Measurements from ENCODE around the gene VWA5B1. TPM values are rescaled to one million over a fixed set of nuclear protein-coding genes. Genes with fewer than 3 reads are reported as not detected.

Gene VWA5B1
- total RNA-seq, 2 donors from 2014 or later, result 0.28 to 1.5 TPM

GRCh38 chr1:20395255-20395654, 104.6 kb downstream of the VWA5B1 start:
- intact Hi-C loops (cut with DNase I, micrococcal nuclease), result no loop called here
- ATAC-seq (no peak), DNase-seq (no peak)

DNA sequence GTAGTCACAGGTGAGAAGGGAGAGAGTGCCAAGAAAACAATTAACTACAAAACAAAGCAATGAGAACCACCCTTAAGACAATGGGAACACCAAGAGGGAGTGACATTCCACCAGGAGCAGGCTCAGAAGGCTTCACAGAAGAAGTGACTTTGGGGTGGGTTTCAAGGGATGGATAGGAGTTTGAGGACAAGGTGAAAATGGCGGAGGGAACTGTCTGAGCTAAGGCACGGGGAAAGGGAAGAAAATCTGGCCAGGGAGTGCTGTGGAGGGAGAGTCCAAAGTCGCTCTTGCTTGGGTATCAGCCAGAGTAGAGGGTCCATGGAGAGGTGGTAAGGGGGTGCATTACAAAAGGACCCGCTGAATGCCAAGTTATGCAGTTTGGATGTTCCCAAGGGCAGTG, 108.1 kb downstream of the VWA5B1 start:
- ATAC-seq, result no peak
- intact Hi-C loops (cut with DNase I, micrococcal nuclease), result no loop called here
- DNase-seq, result no peak

DNA sequence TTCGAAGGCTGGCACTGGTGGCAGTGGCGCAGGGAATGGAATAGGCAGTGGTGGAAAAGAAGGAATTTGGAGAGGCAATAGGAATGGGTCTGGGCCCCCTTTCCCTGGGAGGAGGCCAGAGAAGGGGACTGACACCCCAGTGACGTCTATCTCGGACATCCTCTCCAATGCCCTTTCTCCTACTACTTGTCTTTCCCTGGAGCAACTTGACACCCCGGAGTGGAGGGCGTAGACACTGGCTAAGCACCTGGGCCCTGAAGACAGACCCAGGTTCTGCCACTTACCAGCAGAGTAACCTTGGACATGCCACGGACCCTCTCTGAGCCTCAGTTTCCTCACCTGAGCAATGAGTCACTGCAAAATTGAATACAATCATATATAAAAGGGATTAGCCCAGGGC, 108.5 kb downstream of the VWA5B1 start:
- DNase-seq (no peak), ATAC-seq (no peak)
- intact Hi-C loops (cut with DNase I, micrococcal nuclease), result no loop called here

DNA sequence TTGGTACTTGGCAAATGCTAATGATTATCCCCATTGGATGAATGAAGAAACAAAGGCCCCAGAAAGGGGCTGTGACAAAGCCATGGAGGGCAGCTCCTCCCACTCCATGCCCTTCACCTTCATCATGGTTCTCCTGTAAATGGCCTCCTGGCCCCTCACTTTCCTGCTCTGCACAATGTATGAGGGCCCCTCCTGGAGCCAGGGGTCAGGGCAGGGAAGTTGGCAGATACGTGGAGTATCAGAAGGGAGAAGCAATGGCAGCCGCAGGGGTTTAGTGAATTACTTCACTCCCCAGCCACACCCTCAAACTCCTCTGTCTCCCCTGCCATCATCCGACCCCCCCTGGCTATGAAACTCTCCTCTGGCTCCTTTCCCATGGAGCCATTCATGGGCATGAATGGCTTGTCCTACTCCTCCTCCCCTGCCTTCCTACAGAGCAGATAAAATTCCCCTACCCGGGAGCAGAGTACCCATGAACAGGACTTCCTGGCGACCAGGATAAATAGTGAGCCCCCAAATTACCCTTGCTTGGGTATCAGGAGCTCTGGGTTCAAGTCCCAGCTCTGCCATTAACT, 109.0 kb downstream of the VWA5B1 start:
- ATAC-seq (no peak), DNase-seq (no peak)
- intact Hi-C loops (cut with DNase I, micrococcal nuclease), result no loop called here

GRCh38 chr1:20400341-20401177, 109.9 kb downstream of the VWA5B1 start:
- intact Hi-C loops (cut with DNase I, micrococcal nuclease), result no loop called here
- ATAC-seq (no peak), DNase-seq (no peak)

DNA sequence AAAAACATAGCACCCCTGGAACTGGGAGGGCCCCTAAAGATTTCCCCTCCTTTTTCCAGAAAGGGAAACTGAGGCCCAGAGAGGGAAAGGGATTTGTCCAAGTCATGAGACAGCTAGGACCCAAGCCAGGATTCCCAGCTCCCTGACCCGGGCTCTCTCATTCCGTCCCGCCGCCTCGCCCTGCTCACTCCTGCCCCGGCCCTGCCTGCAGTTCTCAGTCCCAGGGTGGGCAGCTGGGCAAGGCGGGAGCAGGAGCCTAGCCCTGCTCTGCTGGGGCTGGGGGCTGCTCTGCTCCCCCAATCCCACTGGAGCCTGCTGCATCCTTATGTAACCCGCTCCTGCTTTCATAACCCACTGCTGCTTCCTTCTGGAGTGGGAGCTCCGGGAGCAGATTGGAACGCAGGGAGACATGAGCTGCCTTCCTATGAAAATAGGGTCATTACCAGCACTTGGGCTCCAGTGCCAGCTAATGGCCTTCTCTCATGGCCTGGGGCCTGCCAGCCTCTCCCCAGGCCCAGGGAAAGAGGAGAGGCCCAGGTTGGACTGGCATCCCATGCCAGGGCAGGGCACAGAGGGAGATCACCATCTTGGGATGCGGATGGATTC, 110.8 kb downstream of the VWA5B1 start:
- DNase-seq (no peak), ATAC-seq (no peak)
- intact Hi-C loops (cut with DNase I, micrococcal nuclease), result no loop called here

DNA sequence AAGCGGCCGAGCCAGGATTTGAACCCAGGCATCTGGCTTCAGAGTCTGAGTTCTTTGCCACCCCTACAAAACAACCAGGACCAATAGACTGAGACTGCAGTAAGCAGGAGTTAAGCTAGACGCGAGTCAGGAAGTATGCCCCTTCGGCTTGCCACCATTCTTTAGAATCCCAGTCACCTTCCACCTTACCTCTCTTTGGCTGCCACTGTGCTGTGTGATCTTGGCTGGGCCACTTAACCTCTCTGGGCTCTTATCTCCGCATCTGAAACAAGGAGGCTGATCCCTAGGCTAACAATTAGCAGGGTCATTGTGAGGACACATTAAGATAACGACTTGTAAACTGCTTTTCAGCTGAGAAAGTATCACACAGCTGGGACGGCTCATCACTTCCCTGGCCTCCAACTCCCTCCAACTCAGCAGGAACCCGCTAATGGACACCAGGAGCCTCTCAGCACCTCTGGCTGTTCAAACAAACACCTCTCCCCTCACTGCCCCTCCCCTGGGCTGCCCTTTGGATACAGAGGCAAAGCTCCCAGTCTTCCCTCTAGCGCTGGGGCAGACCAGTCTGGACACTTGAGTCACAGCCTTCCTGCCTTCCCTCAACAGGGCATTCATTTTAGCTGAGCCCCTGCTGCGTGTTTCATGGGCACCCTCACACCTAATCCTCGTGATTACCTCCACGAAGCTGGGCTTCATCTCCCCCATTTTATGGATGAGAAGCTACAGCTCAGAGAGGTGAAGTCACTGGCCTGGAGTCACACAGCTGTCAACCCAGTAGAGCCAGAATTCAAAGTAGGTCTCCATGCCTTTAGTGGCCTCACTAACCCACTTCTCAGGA, 112.1 kb downstream of the VWA5B1 start:
- ATAC-seq (no peak), DNase-seq (no peak)
- intact Hi-C loops (cut with DNase I, micrococcal nuclease), result no loop called here

DNA sequence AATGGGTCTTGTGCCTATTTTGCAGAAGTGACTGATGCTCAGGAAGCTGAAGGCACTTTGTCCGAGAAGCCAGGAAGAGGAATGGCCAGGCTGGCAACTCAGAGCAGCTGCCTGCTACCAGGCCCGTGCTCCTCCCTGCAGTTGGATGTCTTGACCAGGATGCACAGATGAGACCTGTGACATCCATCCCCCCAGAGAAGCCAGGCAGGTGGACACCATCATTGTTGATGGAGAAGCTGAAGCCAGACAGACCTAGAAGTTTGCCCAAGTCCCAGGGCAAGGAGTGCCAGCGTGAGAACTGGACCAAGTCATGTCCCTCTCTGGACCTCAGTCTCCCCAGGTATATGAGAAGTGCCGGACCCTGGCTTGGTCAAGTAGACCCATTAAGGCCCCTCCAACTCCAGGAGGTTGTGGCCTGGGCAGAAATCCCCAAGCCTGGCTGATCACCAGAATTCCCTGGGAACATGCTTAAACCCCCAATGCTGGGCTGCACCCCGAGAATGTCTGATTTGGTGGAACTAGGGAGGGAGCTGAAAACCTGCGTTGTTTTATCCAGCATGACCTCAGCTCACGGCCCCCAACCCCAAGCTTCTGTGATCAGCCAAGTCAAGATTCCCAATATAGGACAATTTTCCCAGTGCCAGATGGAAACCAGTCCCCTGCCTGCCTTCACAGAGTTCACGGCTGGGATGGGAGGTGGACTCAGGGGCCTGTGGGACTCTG, 112.9 kb downstream of the VWA5B1 start:
- ATAC-seq (no peak), DNase-seq (no peak)
- intact Hi-C loops (cut with DNase I, micrococcal nuclease), result no loop called here

GRCh38 chr1:20404466-20404865, 113.8 kb downstream of the VWA5B1 start:
- DNase-seq, result no peak
- intact Hi-C loops (cut with DNase I, micrococcal nuclease), result no loop called here
- no peak for ATAC-seq

Other genes starting within 250 kb of the VWA5B1 start
- gene PLA2G5, start 220.7 kb upstream of the VWA5B1 start, total RNA-seq, result 1 to 10 TPM in 1 of 2 donors, under 1 TPM in 1; 0.58 to 1.8 TPM
- under 1 TPM in 1 of 2 donors, not detected in 1; 0.31 TPM for gene PLA2G2D, start 171.3 kb upstream of the VWA5B1 start, total RNA-seq
- gene PLA2G2F, start 151.6 kb upstream of the VWA5B1 start, total RNA-seq, result under 1 TPM in 1 of 2 donors, not detected in 1; 0.11 TPM
- 1 to 10 TPM; 4.2 to 4.3 TPM for gene UBXN10, start 104.8 kb upstream of the VWA5B1 start, total RNA-seq
- gene PLA2G2C, start 104.4 kb upstream of the VWA5B1 start, total RNA-seq, result under 1 TPM in 1 of 2 donors, not detected in 1; 0.28 TPM
- gene CAMK2N1, start 195.3 kb downstream of the VWA5B1 start, total RNA-seq, result 100 to 1,000 TPM; 194 to 242 TPM
- 10 to 100 TPM; 37.9 to 43.3 TPM for gene MUL1, start 217.3 kb downstream of the VWA5B1 start, total RNA-seq